HEK293 (cell line): ENCODE measurements around the gene SLC44A1.

Experiments
- CTCF ChIP-seq: fragments of 450-650 bp; formaldehyde crosslinking; IDR thresholded peaks from 2 replicates; pipeline ENCODE4 v1.5.1; 2016; ENCODE audit warnings: missing biosample characterization, missing genetic modification characterization
- ELK4 ChIP-seq: IDR thresholded peaks from 2 replicates; pipeline ENCODE4 v1.6.1; 2011; ENCODE audit warnings: mild to moderate bottlenecking, low read depth, low read length, borderline replicate concordance
- KLF9 ChIP-seq: fragments of 450-650 bp; formaldehyde crosslinking; IDR thresholded peaks from 2 replicates; pipeline ENCODE4 v1.5.1; 2016; ENCODE audit warnings: missing biosample characterization, missing genetic modification characterization, low read depth
- REST ChIP-seq: fragments of 450-650 bp; formaldehyde crosslinking; IDR thresholded peaks from 2 replicates; pipeline ENCODE4 v1.5.1; 2016; ENCODE audit warnings: missing biosample characterization, missing genetic modification characterization
- ZBTB7A ChIP-seq: fragments of 450-650 bp; formaldehyde crosslinking; IDR thresholded peaks from 2 replicates; pipeline ENCODE4 v1.5.1; 2016; ENCODE audit warnings: low read depth, missing biosample characterization, missing genetic modification characterization
- ZNF140 ChIP-seq: fragments of 450-650 bp; formaldehyde crosslinking; IDR thresholded peaks from 2 replicates; pipeline ENCODE4 v1.5.1; 2016; ENCODE audit warnings: missing biosample characterization, missing genetic modification characterization

GRCh38 chr9:105206496-105206820, 38.0 kb upstream of the SLC44A1 start:
- no peak for TF ChIP-seq CTCF (tag by site-specific recombination)
- no peak for TF ChIP-seq ZBTB7A (tag by site-specific recombination)
- no peak for TF ChIP-seq ZNF140
- no peak for TF ChIP-seq REST (tag by site-specific recombination)
- TF ChIP-seq ELK4 = no peak
- no peak for TF ChIP-seq KLF9 (tag by site-specific recombination)
